BE2C (cell line): Measurements from ENCODE around the gene CLSTN3.

ENCODE experiments used
- DNase-seq: peaks from one replicate; pipeline ENCODE4 v3.0.0-alpha.2; 2020
- H3K27me3 ChIP-seq: fragments of 250-450 bp; sonication (Bioruptor Pico); 2 replicates; pipeline ENCODE4 v1.5.1; 2020; ENCODE audit warnings: mild to moderate bottlenecking
- H3K36me3 ChIP-seq: fragments of 250-450 bp; sonication (Bioruptor Pico); 2 replicates; pipeline ENCODE4 v1.5.1; 2020; ENCODE audit warnings: mild to moderate bottlenecking
- H3K4me1 ChIP-seq: fragments of 250-450 bp; sonication (Bioruptor Pico); 2 replicates; pipeline ENCODE4 v1.5.1; 2020
- H3K4me3 ChIP-seq: 2 replicates; pipeline ENCODE4 v1.5.1; 2011; ENCODE audit warnings: low read depth, low read length
- H3K9me3 ChIP-seq: fragments of 250-450 bp; sonication (Bioruptor Pico); 2 replicates; pipeline ENCODE4 v1.5.1; 2020
- CTCF ChIP-seq: IDR thresholded peaks from 2 replicates; pipeline ENCODE4 v1.5.1; 2012; ENCODE audit warnings: mild to moderate bottlenecking, low read depth, low read length

The CLSTN3 gene

GRCh38 chr12:7091171-7091570 lies 39.0 kb upstream of the CLSTN3 start:
- Histone ChIP-seq H3K36me3 (no peaks in the 10 kb centered on the region), H3K4me1 (no peaks in the 10 kb centered on the region), H3K4me3 (no peak overlapping the region), H3K27me3 (peaks cover 4% of the 10 kb centered on the region; the same call in 1 of the 2 replicates), H3K9me3 (no peaks in the 10 kb centered on the region)
- DNase-seq = no peak
- no peak for TF ChIP-seq CTCF

GRCh38 chr12:7091660-7092228 lies 38.4 kb upstream of the CLSTN3 start:
- H3K27me3 ChIP-seq = peaks cover 8% of the 10 kb centered on the region
- H3K36me3 ChIP-seq = no peaks in the 10 kb centered on the region
- no peak for DNase-seq
- no peaks in the 10 kb centered on the region for H3K4me1 ChIP-seq
- H3K4me3 ChIP-seq = no peak overlapping the region
- no peaks in the 10 kb centered on the region for H3K9me3 ChIP-seq
- no peak for TF ChIP-seq CTCF

DNA sequence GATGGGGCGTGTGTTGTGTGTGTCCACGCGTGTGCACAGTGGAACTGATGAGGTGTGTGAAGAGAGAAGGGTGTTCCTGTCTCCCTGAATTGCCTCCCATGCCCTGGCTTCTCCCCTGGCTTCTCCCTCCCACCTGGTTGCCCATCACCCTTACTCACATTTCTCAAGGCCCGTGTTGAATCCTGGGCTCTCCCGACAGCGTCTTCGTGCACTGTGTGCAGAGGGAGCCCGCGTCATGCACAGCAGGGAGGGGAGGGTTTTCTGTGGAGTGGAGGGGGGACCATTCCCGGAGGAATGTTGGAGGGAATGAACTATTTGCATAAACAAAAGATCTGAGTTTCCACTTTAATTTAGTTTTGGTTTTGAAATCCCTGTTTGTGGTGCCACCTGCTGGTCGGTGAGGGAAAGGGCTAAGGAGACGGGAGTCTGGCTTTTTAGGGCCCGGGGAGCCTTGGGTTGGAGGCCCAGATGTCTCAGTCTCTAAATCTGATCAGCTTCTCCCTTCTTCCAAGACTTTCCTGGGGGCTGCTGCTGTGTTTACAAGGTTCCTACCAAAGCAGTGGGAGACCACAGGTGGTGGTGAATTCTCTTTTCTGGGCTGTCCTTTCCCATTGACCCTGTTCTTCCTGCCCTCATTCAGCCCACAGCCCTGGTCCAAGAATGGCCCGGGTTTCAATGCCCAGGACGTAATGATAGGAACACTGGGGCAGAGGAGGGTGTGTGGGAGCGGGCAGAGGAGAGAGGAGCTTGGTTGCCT lies 37.8 kb upstream of the CLSTN3 start, which contains the start of gene C1R:
C1R (minus strand) TSS at position 217 of the 757 bp plus-strand sequence; CDS start at position 160, 57 bp downstream.
- peak; percentile 61 for DNase-seq
- Histone ChIP-seq H3K36me3 (no peaks in the 10 kb centered on the region), H3K4me1 (no peaks in the 10 kb centered on the region), H3K9me3 (no peaks in the 10 kb centered on the region), H3K4me3 (peak within 1 kb of the TSS; percentile 65), H3K27me3 (peaks cover 11% of the 10 kb centered on the region)
- peak; percentile 89 for TF ChIP-seq CTCF

DNA sequence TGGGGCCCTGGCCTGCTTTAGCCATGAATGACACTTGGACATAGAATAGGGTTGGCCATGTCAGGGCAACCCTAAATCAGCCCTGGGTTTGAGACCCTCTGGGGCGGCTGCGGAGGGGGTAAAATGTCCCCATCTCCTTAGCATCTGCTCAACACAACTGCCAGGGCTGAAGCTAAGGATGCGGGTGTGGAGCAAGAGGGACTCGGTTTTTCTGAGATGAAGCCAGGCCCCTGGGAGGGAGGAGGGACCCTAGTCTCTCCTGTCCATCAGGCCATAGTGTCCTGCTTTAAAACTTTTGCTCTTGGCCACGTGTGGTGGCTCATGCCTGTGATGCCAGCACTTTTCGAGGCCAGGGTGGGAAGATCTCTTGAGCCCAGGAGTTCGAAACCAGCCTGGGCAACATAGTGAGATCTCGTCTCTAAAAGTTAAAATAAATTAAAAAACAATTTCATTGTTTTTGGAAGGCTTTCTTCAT lies 37.1 kb upstream of the CLSTN3 start:
- no peak for TF ChIP-seq CTCF
- no peaks in the 10 kb centered on the region for H3K36me3 ChIP-seq
- H3K4me1 ChIP-seq = no peaks in the 10 kb centered on the region
- H3K4me3 ChIP-seq = no peak overlapping the region
- no peaks in the 10 kb centered on the region for H3K9me3 ChIP-seq
- DNase-seq = no peak
- H3K27me3 ChIP-seq = peaks cover 16% of the 10 kb centered on the region

DNA sequence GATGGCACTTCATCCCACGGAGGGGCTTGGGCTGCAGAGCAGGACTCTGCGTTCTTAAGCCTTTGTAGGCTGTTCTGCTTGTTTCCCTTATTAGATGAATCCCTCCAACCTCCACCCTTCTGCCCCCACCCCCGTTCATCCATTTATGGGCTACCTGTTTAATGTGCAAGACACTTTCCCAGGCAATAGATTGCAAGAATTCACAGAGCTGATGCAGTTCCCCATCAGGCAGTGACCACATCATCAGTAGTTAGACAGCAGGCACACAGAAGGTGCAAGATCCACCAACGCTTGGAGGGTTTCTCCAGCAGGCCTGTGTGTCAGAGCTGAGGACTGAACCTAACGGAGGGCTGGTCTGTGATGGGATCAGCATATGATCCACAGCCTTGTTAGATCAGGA lies 36.7 kb upstream of the CLSTN3 start:
- TF ChIP-seq CTCF = no peak
- Histone ChIP-seq H3K4me3 (no peak overlapping the region), H3K36me3 (no peaks in the 10 kb centered on the region), H3K9me3 (no peaks in the 10 kb centered on the region), H3K27me3 (peaks cover 17% of the 10 kb centered on the region), H3K4me1 (no peaks in the 10 kb centered on the region)
- DNase-seq = no peak

DNA sequence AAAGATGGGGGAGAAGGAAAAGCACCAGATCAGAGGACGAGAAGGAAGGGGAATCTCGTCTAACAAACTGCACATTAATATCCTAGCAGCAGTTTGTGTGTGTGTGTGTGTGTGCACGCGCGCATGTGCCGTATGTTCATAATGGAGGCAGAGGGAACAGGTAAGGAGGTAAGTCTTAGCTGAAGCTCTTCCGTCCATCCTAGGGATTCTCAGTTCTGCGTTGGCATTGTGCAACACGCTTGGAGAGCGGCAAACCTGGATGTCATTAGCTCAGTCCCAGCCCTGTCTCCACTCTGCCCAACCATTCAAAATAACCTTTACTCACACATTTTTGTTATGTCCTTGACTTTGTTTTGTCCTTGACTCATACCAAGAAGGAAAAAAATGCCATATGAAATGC lies 36.3 kb upstream of the CLSTN3 start:
- no peak for DNase-seq
- Histone ChIP-seq H3K4me3 (no peak overlapping the region), H3K27me3 (peaks cover 18% of the 10 kb centered on the region), H3K36me3 (no peaks in the 10 kb centered on the region), H3K4me1 (no peaks in the 10 kb centered on the region), H3K9me3 (no peaks in the 10 kb centered on the region)
- no peak for TF ChIP-seq CTCF
